Heart left ventricle (tissue), 13 donors: ENCODE measurements around the gene ISG15.

ENCODE experiments used
- CTCF ChIP-seq, 12 donors: fragments of 200-600 bp; sonication (generic) in 4 of 12; IDR thresholded peaks; one replicate each; pipeline versions ENCODE4 v1.5.0 to v1.8.0; 2018 to 2022; ENCODE audit warnings: antibody characterized with exemption in 12 of 12, mild to moderate bottlenecking in 5 of 12
- POLR2A ChIP-seq, 2 donors: fragments of 450-650 bp; IDR thresholded peaks; one replicate each; pipeline ENCODE4 v1.6.1; 2017; ENCODE audit warnings: antibody characterized with exemption in 2 of 2, mild to moderate bottlenecking in 2 of 2, moderate library complexity in 2 of 2
- donor health status: ischemic (EF 13 %, LVEDD 7.1; RV severe dilation, severe dysfunction).
- donor health status: DM: no; HTN: yes; CAD: no.
- donor health status: DM: no; HTN: no; CAD: no.
- donor health status: ischemic (EF 25% LVEDD 6.9; RV normal size, moderate dysfunction).
- donor health status: ischemic (EF 25% LVEDD 5.7; RV mildly dilated, moderate dysfunction).
- donor health status: ischemic (EF 35%, LVEDD 5.7; RV mildly dilated, moderate dysfunction).
- donor health status: nonischemic (EF 11% LVEDD 7.7; RV severe dilation, severe dysfunction).
- donor health status: DM: yes; HTN: yes; CAD: no.
- donor health status: PGD.
- donor health status: ischemic (EF 29% LVEDD 5.4; RV normal size, mild dysfunction).
- donor health status: nonischemic (EF 23%, LVEDD 6.1; RV moderate dilation, normal function).

GRCh38 chr1:1013922-1014648, 788 bp downstream of the ISG15 start:
- TF ChIP-seq CTCF (IDR thresholded peaks at IDR 0.05) (no peak), POLR2A (IDR thresholded peaks at IDR 0.05) (no peak)
